ENCODE measurements around the gene CLDN25.

- TF ChIP-seq, protein P1, sequence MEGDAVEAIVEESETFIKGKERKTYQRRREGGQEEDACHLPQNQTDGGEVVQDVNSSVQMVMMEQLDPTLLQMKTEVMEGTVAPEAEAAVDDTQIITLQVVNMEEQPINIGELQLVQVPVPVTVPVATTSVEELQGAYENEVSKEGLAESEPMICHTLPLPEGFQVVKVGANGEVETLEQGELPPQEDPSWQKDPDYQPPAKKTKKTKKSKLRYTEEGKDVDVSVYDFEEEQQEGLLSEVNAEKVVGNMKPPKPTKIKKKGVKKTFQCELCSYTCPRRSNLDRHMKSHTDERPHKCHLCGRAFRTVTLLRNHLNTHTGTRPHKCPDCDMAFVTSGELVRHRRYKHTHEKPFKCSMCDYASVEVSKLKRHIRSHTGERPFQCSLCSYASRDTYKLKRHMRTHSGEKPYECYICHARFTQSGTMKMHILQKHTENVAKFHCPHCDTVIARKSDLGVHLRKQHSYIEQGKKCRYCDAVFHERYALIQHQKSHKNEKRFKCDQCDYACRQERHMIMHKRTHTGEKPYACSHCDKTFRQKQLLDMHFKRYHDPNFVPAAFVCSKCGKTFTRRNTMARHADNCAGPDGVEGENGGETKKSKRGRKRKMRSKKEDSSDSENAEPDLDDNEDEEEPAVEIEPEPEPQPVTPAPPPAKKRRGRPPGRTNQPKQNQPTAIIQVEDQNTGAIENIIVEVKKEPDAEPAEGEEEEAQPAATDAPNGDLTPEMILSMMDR (IDR thresholded peaks at IDR 0.05): no peak
- no peak for TF ChIP-seq POLR2A (IDR thresholded peaks at IDR 0.05)
Measured at GRCh38 chr11:113829751-113830150, 50.2 kb downstream of the CLDN25 start.
